K562 (cell line): ENCODE measurements around the gene KLK2. TPM values are rescaled to one million over a fixed set of nuclear protein-coding genes. Genes with fewer than 3 reads are reported as not detected.

Experiments
- ATAC-seq: fragments of 200-7000 bp; cut with Tn5 transposase; 3 replicates; pipeline ENCODE4 v1.9.1; 2020; ENCODE audit warnings: moderate library complexity
- BruUV-seq: library from RNA; stranded (reverse); fragments of 400-500 nt; replicated peaks from 2 replicates; lab custom pipeline; 2021; lab: Mats Ljungman, UMichigan
- CTCF ChIA-PET: fragments of 300-600 bp; formaldehyde crosslinking; extraction: SDS; loops from one replicate; lab custom pipeline; 2021; ENCODE audit warnings: low intra/inter-chr PET ratio; lab: Yijun Ruan, JAX
- POLR2A ChIA-PET: fragments of 300-600, 350-650 bp; sonication (Branson Sonifier 250); formaldehyde crosslinking; extraction: SDS; loops from one replicate; lab custom pipeline; 2021; ENCODE audit warnings: antibody characterized with exemption, inconsistent platforms; lab: Yijun Ruan, JAX
- DNase-seq, 4 experiments: peaks; one replicate each; pipeline versions ENCODE4 v3.0.0 to v3.0.0-alpha.2; 2011 to 2018; ENCODE audit warnings: low spot score in 3 of 4, mixed read lengths in 3 of 4; ENCODE audit errors: extremely low read depth in 1 of 4
- FAIRE-seq: peaks from 2 replicates; lab custom pipeline; 2011; peaks lifted over from hg19 to GRCh38; lab: Jason Lieb, UNC
- H2AFZ ChIP-seq: 2 replicates; pipeline ENCODE4 v1.6.0; 2011; ENCODE audit warnings: low read depth, low read length, control low read depth, inconsistent platforms
- H3K27ac ChIP-seq: fragments of 200-600 bp; 3 replicates; pipeline ENCODE4 v1.8.0; 2011; ENCODE audit warnings: low read depth, mild to moderate bottlenecking, control low read depth, inconsistent platforms, low read length, moderate library complexity, mixed read lengths; ENCODE audit errors: extremely low read depth
- H3K27me3 ChIP-seq, 2 experiments: fragments of 300-600 bp in 1 of 2; 2 replicates in 1 of 2; 3 replicates in 1 of 2; pipeline versions ENCODE4 v1.6.0 to v1.8.0; 2011; ENCODE audit warnings: inconsistent platforms in 2 of 2, low read length in 2 of 2, mild to moderate bottlenecking in 1 of 2, mixed read lengths in 1 of 2, moderate library complexity in 1 of 2; ENCODE audit not compliant: control insufficient read depth in 2 of 2, insufficient read depth in 2 of 2
- H3K36me3 ChIP-seq: fragments of 300-600 bp; 3 replicates; pipeline ENCODE4 v1.8.0; 2011; ENCODE audit warnings: mild to moderate bottlenecking, low read length, inconsistent platforms; ENCODE audit not compliant: control insufficient read depth, insufficient read depth
- H3K4me1 ChIP-seq, 2 experiments: fragments of 200-600 bp in 1 of 2; replicated peaks in 1 of 2; 2 replicates in 1 of 2; 3 replicates in 1 of 2; pipeline versions ENCODE4 v1.5.1 to v1.8.0; 2011; ENCODE audit warnings: inconsistent platforms in 2 of 2, low read length in 2 of 2, mild to moderate bottlenecking in 1 of 2, mixed read lengths in 1 of 2, moderate library complexity in 1 of 2; ENCODE audit not compliant: control insufficient read depth in 2 of 2, insufficient read depth in 2 of 2
- H3K4me2 ChIP-seq: 2 replicates; pipeline ENCODE4 v1.6.1; 2011; ENCODE audit warnings: low read length, control low read depth, inconsistent platforms, mixed read lengths; ENCODE audit not compliant: insufficient read depth
- H3K4me3 ChIP-seq: fragments of 200-600 bp; sonication (generic), shearing (Covaris generic); 2 replicates; pipeline ENCODE4 v1.5.1; 2016; ENCODE audit warnings: control low read depth, inconsistent platforms
- H3K79me2 ChIP-seq: fragments of 200-600 bp; 3 replicates; pipeline ENCODE4 v1.8.0; 2011; ENCODE audit warnings: low read length, inconsistent platforms; ENCODE audit not compliant: control insufficient read depth, insufficient read depth
- H3K9ac ChIP-seq, 2 experiments: 2 replicates each; pipeline versions ENCODE4 v1.6.0 to v1.6.1; 2011; ENCODE audit warnings: low read depth in 2 of 2, low read length in 2 of 2, control low read depth in 1 of 2, inconsistent platforms in 1 of 2, mild to moderate bottlenecking in 1 of 2, mixed read lengths in 1 of 2; ENCODE audit not compliant: insufficient read depth in 1 of 2
- H3K9me1 ChIP-seq: one replicate; pipeline ENCODE4 v1.6.0; 2011; ENCODE audit warnings: inconsistent platforms, mild to moderate bottlenecking, low read length, moderate library complexity; ENCODE audit not compliant: control insufficient read depth, insufficient read depth
- H3K9me3 ChIP-seq: replicated peaks from 2 replicates; pipeline ENCODE4 v1.5.1; 2011; ENCODE audit warnings: low read depth, low read length, inconsistent platforms; ENCODE audit not compliant: control insufficient read depth, insufficient read depth
- H4K20me1 ChIP-seq: replicated peaks from 2 replicates; pipeline ENCODE4 v1.6.1; 2011; ENCODE audit warnings: low read length, inconsistent platforms, mixed read lengths; ENCODE audit not compliant: control insufficient read depth, insufficient read depth
- ARID4B ChIP-seq: sonication (generic); formaldehyde crosslinking; IDR thresholded peaks from 2 replicates; pipeline ENCODE4 v1.8.0; 2022; ENCODE audit warnings: mild to moderate bottlenecking, missing genetic modification reagents
- CREM ChIP-seq: IDR thresholded peaks from 2 replicates; pipeline ENCODE4 v1.6.1; 2014; ENCODE audit warnings: antibody characterized with exemption, low read depth
- CSDE1 ChIP-seq, 2 experiments: fragments of 450-650 bp; IDR thresholded peaks; 2 replicates each; pipeline ENCODE4 v1.6.1; 2016; ENCODE audit warnings: mild to moderate bottlenecking in 1 of 2
- GMEB1 ChIP-seq: fragments of 250-450 bp; sonication (Bioruptor Pico); IDR thresholded peaks from 2 replicates; pipeline ENCODE4 v1.4.0; 2020; ENCODE audit warnings: mild to moderate bottlenecking
- PHB2 ChIP-seq: fragments of 450-650 bp; IDR thresholded peaks from 2 replicates; pipeline ENCODE4 v1.6.1; 2017; ENCODE audit warnings: low read depth
- SRSF7 ChIP-seq: fragments of 200-400 bp; formaldehyde crosslinking; optimal IDR thresholded peaks from 2 replicates; pipeline ENCODE3; 2017; ENCODE audit warnings: mild to moderate bottlenecking, low read depth, low read length
- TCFL5 ChIP-seq: fragments of 250-450 bp; sonication (Bioruptor Pico); conservative IDR thresholded peaks from 2 replicates; pipeline ENCODE4 v1.6.1; 2021; ENCODE audit warnings: mild to moderate bottlenecking, moderate library complexity, matching md5 sums
- TEAD1 ChIP-seq, 2 experiments: fragments of 450-650 bp in 1 of 2; sonication (generic) in 1 of 2; formaldehyde crosslinking; IDR thresholded peaks; 2 replicates each; pipeline versions ENCODE4 v1.4.0 to v1.8.0; 2020 to 2022; ENCODE audit warnings: mild to moderate bottlenecking in 2 of 2, missing genetic modification reagents in 1 of 2
- TGIF2 ChIP-seq: sonication (generic); formaldehyde crosslinking; IDR thresholded peaks from 2 replicates; pipeline ENCODE4 v1.8.1; 2022; ENCODE audit warnings: mild to moderate bottlenecking, missing genetic modification reagents, moderate library complexity
- ZBTB9 ChIP-seq: fragments of 450-650 bp; formaldehyde crosslinking; IDR thresholded peaks from 2 replicates; pipeline ENCODE4 v1.4.0; 2020; ENCODE audit warnings: mild to moderate bottlenecking, moderate library complexity
- ZNF121 ChIP-seq: sonication (generic); formaldehyde crosslinking; conservative IDR thresholded peaks from 2 replicates; pipeline ENCODE4 v1.8.0; 2022; ENCODE audit warnings: missing genetic modification reagents
- ZNF175 ChIP-seq: fragments of 200-800 bp; sonication (Bioruptor generic); IDR thresholded peaks from 2 replicates; pipeline ENCODE4 v1.6.1; 2016; ENCODE audit warnings: low read depth, mild to moderate bottlenecking, missing genetic modification characterization, missing compliant biosample characterization
- ZNF184 ChIP-seq: sonication (generic); formaldehyde crosslinking; IDR thresholded peaks from 2 replicates; pipeline ENCODE4 v1.5.0; 2020; ENCODE audit warnings: missing genetic modification reagents
- ZNF431 ChIP-seq: sonication (generic); formaldehyde crosslinking; IDR thresholded peaks from 2 replicates; pipeline ENCODE4 v1.8.0; 2022; ENCODE audit warnings: mild to moderate bottlenecking, missing genetic modification reagents
- WGBS: fragments of 100-300 bp; shearing (Covaris generic); methylation state at CpG from one replicate; pipeline ENCODE4 v1.1.6; 2016; ENCODE audit warnings: low coverage, mixed read lengths; ENCODE audit not compliant: insufficient coverage; ENCODE audit errors: missing lambda C conversion rate; 5-methylcytosine and 5-hydroxymethylcytosine counted together
- in situ Hi-C: fragments of 300-500 bp; cut with MboI; formaldehyde crosslinking; loops from 4 replicates; pipeline ENCODE4 v1.15.0; 2018; ENCODE audit warnings: inconsistent platforms, mixed read lengths
- intact Hi-C: fragments of 100-400 bp; cut with micrococcal nuclease; formaldehyde crosslinking; loops from 2 replicates; pipeline ENCODE4 v1.14.2; 2022
- polyA plus RNA-seq, 8 experiments: library from polyadenylated mRNA; depleted of rRNA in 4 of 8; stranded (reverse) in 5 of 8; unstranded in 3 of 8; fragments of >200 nt; fragmentation: Nextera tagmentation in 2 of 8; fragmentation: Illumina TruSeq in 1 of 8; extraction: Ambion mirVana in 2 of 8; extraction: Trizol in 1 of 8; gene quantifications; 2 replicates each; pipeline versions ENCODE4 v1.2.1 to v1.2.3, GENCODE V29; 2011 to 2014; ENCODE audit warnings: inconsistent platforms in 1 of 8, missing spikeins in 1 of 8
- total RNA-seq, 7 experiments: library from RNA; depleted of rRNA in 6 of 7; stranded (reverse); fragments of >200 nt in 6 of 7; fragmentation: Illumina TruSeq in 2 of 7; extraction: Trizol in 2 of 7; gene quantifications; 2 replicates each; pipeline versions ENCODE4 v1.2.1 to v1.2.3, GENCODE V29; 2011 to 2021; ENCODE audit warnings: low replicate concordance in 1 of 7

Gene KLK2
- total and polyA plus RNA-seq, 9 of the 15 experiments (the other 6 are each of a cell fraction or from before 2014, with no cell fraction given): 0.11 to 0.47 (median 0.23) TPM; not detected in 1

GRCh38 chr19:50844296-50844935 is 28.8 kb upstream of the KLK2 start (continued):
- TF ChIP-seq TEAD1 (CRISPR knock-in tag; IDR thresholded peaks at IDR 0.05) (no peak), ZNF121 (CRISPR knock-in tag) (no peak)

- BruUV-seq: no TSS peak
- Histone ChIP-seq H3K9ac (no peak overlapping the region), H3K4me1 (no peaks in the 10 kb centered on the region; a peak in 1 of 5 replicates), H3K27ac (no peak overlapping the region), H3K4me2 (no peak overlapping the region), H4K20me1 (no peaks in the 10 kb centered on the region), H3K36me3 (no peaks in the 10 kb centered on the region), H3K9me3 (no peaks in the 10 kb centered on the region), H3K27me3 (peaks cover 11 to 46% of the 10 kb centered on the region in 2 experiments; a peak in 4 of 5 replicates), H3K79me2 (no peaks in the 10 kb centered on the region), H2AFZ (no peak overlapping the region), H3K4me3 (no peak overlapping the region), H3K9me1 (no peaks in the 10 kb centered on the region)
- WGBS: 2% methylated on average over 3 of the region's 3 CpGs
- in situ Hi-C loops (no loop called here), intact Hi-C loops (no loop called here)
- FAIRE-seq: no peak
- POLR2A ChIA-PET: interaction anchor here (0.6 kb wide), 1 partner anchor 46 kb away, joined by 3 read pairs; no protein-coding TSS in a partner anchor
- no peak for ATAC-seq
- no peak for DNase-seq
- CTCF ChIA-PET: no interaction called here
- no peak for TF ChIP-seq CREM
- TF ChIP-seq ZNF175: no peak
- no peak for TF ChIP-seq ARID4B (CRISPR knock-in tag)
- no peak for TF ChIP-seq TGIF2
- TF ChIP-seq GMEB1 (CRISPR knock-in tag): no peak
- TF ChIP-seq SRSF7: no peak
- no peak for TF ChIP-seq TCFL5
- TF ChIP-seq ZBTB9 (CRISPR knock-in tag): no peak
- TF ChIP-seq ZNF431: no peak
- no peak for TF ChIP-seq ZNF184 (CRISPR knock-in tag)
- no peak for TF ChIP-seq PHB2
- no peak for TF ChIP-seq CSDE1 (IDR thresholded peaks at IDR 0.05)
Observed at GRCh38 chr19:50850738-50851137, 22.5 kb upstream of the KLK2 start.
